ENCODE data around the gene B4GALT7.
"Not testable (repeated sequence)": the region's sequence is repeated elsewhere in the genome, so short reads cannot be mapped to it uniquely, and the experiment has no call there.

The B4GALT7 gene

DNA sequence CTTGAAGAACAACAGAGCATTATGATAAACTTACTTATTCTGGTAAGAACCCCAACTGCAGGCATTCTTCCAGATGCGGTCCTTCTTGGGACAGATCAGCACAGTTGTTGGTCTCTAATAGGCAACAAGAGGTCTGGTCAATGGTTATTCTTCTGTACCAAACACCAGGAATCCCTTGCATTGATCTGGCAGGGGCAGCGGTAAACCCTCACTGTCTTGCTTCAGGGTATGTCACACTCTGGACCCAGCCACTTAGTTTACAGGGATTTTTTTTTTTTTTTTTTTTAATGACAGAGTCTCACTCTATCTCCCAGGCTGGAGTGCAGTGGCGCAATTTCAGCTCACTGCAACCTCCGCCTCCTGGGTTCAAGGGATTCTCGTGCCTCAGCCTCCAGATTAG is 44.3 kb upstream of the B4GALT7 start:
- DNase-seq (ENCODE audit: low read depth) = no peak
- TF ChIP-seq, protein P1, sequence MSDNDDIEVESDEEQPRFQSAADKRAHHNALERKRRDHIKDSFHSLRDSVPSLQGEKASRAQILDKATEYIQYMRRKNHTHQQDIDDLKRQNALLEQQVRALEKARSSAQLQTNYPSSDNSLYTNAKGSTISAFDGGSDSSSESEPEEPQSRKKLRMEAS (IDR thresholded peaks at IDR 0.05; ENCODE audit: low read depth, low read length) = no peak
- TF ChIP-seq, protein P2, sequence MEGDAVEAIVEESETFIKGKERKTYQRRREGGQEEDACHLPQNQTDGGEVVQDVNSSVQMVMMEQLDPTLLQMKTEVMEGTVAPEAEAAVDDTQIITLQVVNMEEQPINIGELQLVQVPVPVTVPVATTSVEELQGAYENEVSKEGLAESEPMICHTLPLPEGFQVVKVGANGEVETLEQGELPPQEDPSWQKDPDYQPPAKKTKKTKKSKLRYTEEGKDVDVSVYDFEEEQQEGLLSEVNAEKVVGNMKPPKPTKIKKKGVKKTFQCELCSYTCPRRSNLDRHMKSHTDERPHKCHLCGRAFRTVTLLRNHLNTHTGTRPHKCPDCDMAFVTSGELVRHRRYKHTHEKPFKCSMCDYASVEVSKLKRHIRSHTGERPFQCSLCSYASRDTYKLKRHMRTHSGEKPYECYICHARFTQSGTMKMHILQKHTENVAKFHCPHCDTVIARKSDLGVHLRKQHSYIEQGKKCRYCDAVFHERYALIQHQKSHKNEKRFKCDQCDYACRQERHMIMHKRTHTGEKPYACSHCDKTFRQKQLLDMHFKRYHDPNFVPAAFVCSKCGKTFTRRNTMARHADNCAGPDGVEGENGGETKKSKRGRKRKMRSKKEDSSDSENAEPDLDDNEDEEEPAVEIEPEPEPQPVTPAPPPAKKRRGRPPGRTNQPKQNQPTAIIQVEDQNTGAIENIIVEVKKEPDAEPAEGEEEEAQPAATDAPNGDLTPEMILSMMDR (IDR thresholded peaks at IDR 0.05; ENCODE audit: low read depth, low read length) = no peak
- TF ChIP-seq POLR2A (IDR thresholded peaks at IDR 0.05; ENCODE audit: extremely low read depth, insufficient read length) = no peak
- TF ChIP-seq MYC (IDR thresholded peaks at IDR 0.05; ENCODE audit: low read depth, low read length) = no peak
- no peak overlapping the region for H3K4me3 ChIP-seq (ENCODE audit: low read depth, low read length)

DNA sequence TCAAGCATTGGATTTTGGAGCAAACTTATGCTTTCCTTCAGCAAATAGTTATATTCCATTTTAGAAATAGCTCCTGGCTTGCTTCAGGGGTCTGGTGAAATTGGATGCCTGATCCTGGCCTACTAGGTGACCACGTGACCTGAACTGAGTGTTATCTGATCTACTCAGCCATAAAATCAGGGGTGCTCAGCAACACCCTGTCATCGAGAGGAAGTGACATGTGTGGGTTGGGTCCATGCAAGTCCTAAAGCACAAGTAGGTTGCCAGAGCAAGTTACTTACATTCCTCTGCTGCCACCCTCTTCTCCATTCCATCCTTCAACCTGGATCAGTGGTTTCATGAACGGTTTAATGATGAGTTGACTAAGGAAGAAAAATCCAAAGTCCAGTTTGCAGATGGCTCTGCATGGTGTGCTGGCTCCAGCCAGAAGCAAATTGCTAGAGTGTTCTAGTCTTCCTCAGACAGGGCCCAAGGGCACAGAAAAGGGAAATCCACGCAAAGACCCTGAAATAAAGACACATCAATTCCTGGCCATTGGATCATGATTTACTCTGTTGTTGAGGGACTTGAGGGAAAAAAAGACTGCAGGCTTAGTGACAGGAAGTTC is 42.8 kb upstream of the B4GALT7 start:
- peak; percentile 76 for TF ChIP-seq MYC (IDR thresholded peaks at IDR 0.05; ENCODE audit: low read depth, low read length)
- TF ChIP-seq, protein P2 (IDR thresholded peaks at IDR 0.05; ENCODE audit: low read depth, low read length) = no peak
- TF ChIP-seq POLR2A (IDR thresholded peaks at IDR 0.05; ENCODE audit: extremely low read depth, insufficient read length) = no peak
- TF ChIP-seq, protein P1 (IDR thresholded peaks at IDR 0.05; ENCODE audit: low read depth, low read length) = peak; percentile 99
- H3K4me3 ChIP-seq (ENCODE audit: low read depth, low read length) = no peak overlapping the region
- DNase-seq (ENCODE audit: low read depth) = peak; percentile 77

DNA sequence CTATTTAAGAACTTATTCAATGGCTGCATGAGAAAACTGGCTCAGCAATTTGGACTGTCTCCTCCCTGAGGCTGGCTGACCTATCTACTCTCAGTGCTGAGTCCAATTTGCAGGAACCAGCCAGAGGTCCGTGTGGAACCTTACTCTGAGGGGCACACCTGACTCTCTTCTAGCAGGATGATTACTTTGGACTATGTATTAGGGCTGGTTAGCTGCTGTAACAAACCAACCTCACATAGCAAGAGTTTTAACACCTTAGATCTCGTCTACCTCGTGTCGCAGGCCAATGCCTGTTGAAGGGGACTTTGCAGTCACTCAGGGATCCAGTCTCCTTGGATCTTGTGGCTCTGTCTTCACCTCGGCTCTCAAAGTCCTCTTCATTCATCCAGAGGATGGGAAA is 42.1 kb upstream of the B4GALT7 start:
- no peak overlapping the region for H3K4me3 ChIP-seq (ENCODE audit: low read depth, low read length)
- TF ChIP-seq, protein P1 (IDR thresholded peaks at IDR 0.05; ENCODE audit: low read depth, low read length) = no peak
- TF ChIP-seq, protein P2 (IDR thresholded peaks at IDR 0.05; ENCODE audit: low read depth, low read length) = no peak
- no peak for TF ChIP-seq MYC (IDR thresholded peaks at IDR 0.05; ENCODE audit: low read depth, low read length)
- TF ChIP-seq POLR2A (IDR thresholded peaks at IDR 0.05; ENCODE audit: extremely low read depth, insufficient read length) = no peak
- DNase-seq (ENCODE audit: low read depth) = no peak

DNA sequence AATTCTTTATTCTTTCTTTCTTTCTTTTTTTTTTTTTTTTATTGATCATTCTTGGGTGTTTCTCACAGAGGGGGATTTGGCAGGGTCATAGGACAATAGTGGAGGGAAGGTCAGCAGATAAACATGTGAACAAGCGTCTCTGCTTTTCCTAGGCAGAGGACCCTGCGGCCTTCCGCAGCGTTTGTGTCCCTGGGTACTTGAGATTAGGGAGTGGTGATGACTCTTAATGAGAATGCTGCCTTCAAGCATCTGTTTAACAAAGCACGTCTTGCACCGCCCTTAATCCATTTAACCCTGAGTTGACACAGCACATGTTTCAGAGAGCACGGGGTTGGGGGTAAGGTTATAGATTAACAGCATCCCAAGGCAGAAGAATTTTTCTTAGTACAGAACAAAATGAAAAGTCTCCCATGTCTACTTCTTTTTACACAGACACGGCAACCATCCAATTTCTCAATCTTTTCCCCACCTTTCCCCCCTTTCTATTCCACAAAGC is 40.4 kb upstream of the B4GALT7 start:
- not testable (repeated sequence) for DNase-seq (ENCODE audit: low read depth); H3K4me3 ChIP-seq (ENCODE audit: low read depth, low read length)

DNA sequence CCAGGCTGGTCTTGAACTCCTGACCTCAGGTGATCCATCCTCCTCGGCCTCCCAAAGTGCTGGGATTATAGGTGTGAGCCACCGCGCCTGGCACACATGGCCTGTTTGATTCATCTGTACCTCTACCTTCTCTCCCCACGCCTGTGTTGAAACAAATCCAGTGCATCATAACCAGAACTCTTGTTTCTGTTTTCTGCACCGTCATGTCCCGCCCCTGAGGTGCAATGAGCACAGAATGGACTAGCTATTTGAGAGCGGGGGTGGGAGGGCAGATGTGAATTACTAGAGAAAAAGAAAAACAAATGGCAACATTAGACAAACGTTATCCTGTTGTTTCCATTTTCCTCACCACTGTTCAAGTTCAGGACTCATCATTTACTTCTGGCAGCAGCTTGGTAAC is 34.9 kb upstream of the B4GALT7 start:
- no peak for DNase-seq (ENCODE audit: low read depth)
- TF ChIP-seq, protein P1 (IDR thresholded peaks at IDR 0.05; ENCODE audit: low read depth, low read length) = no peak
- TF ChIP-seq, protein P2 (IDR thresholded peaks at IDR 0.05; ENCODE audit: low read depth, low read length) = no peak
- no peak for TF ChIP-seq MYC (IDR thresholded peaks at IDR 0.05; ENCODE audit: low read depth, low read length)
- no peak for TF ChIP-seq POLR2A (IDR thresholded peaks at IDR 0.05; ENCODE audit: extremely low read depth, insufficient read length)
- no peak overlapping the region for H3K4me3 ChIP-seq (ENCODE audit: low read depth, low read length)

DNA sequence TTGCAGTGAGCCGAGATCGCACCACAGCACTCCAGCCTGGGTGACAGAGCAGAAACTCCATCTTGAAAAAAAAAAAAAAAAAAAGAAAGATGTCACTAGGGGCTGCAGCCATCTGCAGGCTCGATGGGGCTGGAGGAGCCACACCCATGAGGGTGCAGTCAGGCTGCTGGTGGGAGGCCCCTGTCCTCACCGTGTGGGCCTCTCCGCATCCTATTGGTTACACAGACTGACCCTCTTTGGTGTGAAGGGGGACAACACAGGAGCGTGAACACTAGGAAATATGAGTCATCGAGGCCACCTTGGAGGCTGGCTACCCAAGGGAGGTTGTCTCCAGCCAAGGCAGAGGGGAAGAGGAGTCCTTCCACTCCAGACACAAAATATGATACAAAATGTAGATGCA is 31.6 kb upstream of the B4GALT7 start:
- TF ChIP-seq, protein P1 (IDR thresholded peaks at IDR 0.05; ENCODE audit: low read depth, low read length) = no peak
- TF ChIP-seq, protein P2 (IDR thresholded peaks at IDR 0.05; ENCODE audit: low read depth, low read length) = no peak
- TF ChIP-seq MYC (IDR thresholded peaks at IDR 0.05; ENCODE audit: low read depth, low read length) = no peak
- TF ChIP-seq POLR2A (IDR thresholded peaks at IDR 0.05; ENCODE audit: extremely low read depth, insufficient read length) = no peak

More for the DNA sequence above, 31.6 kb upstream of the B4GALT7 start:
- peak; percentile 56 for DNase-seq (ENCODE audit: low read depth)
- no peak overlapping the region for H3K4me3 ChIP-seq (ENCODE audit: low read depth, low read length)

Measured in NB4 (cell line).